Stimulated activated CD8-positive, alpha-beta memory T cell treated with anti-CD3 and anti-CD28 coated beads, Interleukin-12 subunit alpha, Interleukin-12 subunit beta, amount 100 ng/mL, for 24 hours (primary cell): ENCODE results near the gene CYLD.

ENCODE experiments used
- DNase-seq: peaks from one replicate; pipeline ENCODE4 v3.0.0-alpha.2; 2020; ENCODE audit errors: extremely low read depth

Gene CYLD

GRCh38 chr16:50818380-50818779, 76.5 kb downstream of the CYLD start:
- no peak for DNase-seq

DNA sequence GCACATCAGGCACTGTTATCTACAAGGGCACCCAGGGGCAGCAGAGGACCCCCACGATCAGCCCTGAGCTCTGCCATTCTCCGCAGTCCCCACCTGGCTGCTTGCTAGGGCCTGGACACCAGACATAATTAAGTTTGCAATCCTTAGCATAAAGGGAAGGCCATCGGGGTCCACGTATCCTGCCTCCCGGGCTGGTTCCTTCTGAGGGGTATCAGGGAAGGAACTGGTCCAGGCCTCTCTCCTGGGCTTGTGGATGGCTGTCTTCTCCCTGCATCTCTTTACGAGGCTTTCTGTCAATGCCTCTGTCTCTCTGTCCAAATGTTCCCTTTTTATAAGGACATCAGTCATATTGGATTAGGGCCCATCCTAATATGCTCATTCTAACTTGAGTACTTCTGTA, 77.8 kb downstream of the CYLD start:
- DNase-seq, result no peak

DNA sequence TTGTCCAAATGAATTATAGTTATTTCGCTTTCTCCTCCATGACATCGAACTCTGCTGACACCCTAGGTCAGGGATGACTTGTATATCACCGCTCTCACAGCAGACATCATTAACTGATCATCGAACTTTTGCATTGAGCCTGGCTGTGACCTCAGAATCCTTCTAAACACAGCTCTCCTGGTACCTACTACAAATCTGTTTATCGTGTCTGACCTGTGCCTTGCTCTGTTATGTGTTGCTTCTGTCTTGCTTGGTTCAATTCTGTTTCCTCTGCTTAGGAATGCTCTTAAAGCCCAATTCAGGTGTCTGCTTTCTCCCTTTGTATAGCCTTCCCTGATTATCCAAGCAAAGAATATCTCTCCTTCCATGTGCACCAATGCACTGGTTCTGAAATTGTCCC, 78.3 kb downstream of the CYLD start:
- DNase-seq, result no peak

DNA sequence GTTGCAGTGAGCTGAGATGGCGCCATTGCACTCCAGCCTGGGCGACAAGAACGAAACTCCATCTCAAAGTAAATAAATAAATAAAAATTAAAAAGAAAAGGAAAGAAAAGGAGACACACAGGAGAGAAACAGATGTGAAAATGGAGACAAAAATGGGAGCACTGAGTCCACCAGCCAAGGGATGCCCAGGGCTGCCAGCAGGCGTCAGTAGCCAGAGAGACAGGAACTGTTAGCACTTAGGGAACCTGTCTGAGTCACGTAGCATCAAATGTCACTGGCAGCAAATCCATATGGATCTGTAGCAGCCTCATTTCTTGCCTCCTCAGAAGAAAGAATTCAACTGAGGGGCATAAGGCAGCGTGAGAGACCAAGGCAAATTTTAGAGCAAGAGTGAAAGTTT, 79.7 kb downstream of the CYLD start:
- DNase-seq, result no peak

GRCh38 chr16:50822671-50823070, 80.8 kb downstream of the CYLD start:
- no peak for DNase-seq

GRCh38 chr16:50826797-50827316, 85.0 kb downstream of the CYLD start:
- DNase-seq, result no peak

DNA sequence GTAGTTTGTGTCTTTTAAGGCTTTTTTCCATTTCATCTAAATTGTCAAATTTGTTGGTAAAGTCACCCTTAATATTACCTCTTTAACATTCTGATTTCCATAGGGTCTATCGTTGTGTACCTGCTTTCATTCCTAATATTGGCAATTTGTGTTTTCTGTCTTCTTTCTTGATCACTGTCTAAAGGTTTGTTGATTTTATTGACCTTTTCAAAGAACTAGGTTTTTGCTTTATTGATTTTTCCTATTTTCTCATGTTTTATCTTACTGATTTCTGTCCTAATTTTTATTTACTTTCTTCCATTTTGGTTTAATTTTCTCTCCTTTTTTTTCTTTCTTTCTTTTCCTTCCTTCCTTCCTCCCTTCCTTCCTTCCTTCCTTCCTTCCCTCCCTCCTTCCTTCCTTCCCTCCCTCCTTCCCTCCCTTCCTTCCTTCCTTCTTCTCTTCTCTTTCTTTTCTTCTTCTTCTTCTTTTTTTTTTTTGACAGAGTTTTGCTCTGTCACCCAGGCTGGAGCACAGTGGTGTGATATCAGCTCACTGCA, 86.3 kb downstream of the CYLD start:
- no peak for DNase-seq

GRCh38 chr16:50830698-50831097, 88.8 kb downstream of the CYLD start:
- no peak for DNase-seq

- no peak for DNase-seq
Observed at GRCh38 chr16:50831751-50832150, 89.9 kb downstream of the CYLD start.

- DNase-seq, result no peak
Observed at GRCh38 chr16:50833929-50834328, 92.0 kb downstream of the CYLD start.

DNA sequence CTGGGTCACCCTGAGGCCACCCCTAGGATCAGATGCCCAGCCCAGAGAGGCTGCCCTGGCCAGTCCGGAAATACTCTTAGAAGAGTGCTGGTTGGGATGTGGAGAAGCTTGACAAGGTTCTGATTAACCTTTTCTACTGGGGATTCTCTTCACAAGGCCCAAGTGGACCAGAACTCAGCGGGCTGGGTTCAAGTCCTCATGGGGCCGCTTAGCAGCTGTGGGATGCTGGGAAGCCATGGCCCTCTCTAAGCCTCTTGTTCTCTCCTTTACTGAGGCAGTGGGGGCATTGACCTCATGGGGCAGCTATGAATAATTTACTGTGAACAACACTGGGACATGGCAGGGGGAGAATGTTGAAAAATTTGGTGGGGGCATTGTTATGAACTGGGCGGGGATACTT, 92.8 kb downstream of the CYLD start:
- no peak for DNase-seq

- DNase-seq, result no peak
Observed at GRCh38 chr16:50835358-50836060, 93.6 kb downstream of the CYLD start.

DNA sequence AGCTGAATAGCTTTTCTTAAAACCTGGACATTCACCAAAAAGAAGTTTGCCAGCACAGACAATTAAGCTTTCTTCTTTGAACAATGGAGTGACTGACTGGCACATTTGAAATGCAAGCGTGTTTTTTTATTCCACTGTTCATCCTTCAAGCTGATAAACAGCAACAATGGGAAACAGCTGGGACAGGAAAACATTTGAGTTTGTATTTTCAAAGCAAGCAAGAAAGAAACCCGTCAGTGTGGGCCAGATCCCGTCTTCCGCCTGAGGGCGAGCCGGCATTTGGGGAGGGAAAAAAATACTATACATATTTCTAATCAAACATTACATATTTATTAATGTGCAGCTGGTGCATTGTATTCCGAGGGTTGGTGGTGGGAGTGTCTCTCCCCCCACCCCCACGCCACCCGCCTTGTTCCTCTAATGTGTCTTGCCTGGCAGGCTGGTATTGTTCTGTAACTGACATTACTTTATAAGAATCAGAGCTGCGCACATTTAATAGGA, 94.3 kb downstream of the CYLD start:
- DNase-seq, result no peak

DNA sequence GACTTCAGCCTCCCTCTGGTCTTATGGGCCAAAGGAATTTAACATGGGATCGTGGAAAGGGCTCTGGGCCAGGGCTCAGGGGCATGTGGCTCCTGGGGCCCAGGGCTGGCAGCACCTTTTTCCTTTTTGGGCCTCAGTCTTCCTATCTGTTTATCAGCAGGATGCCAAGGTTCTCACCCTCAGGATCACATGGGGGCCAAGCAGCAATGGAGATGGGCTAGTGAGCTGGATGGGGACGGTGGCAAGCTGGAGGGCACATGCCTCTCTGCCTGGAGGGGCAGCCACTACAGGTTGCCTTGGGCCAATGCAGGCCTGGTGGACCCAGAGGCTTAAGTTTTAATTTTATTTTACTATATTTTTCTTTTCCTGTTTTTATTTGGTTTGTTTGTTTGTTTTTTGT, 95.4 kb downstream of the CYLD start:
- DNase-seq, result no peak

DNA sequence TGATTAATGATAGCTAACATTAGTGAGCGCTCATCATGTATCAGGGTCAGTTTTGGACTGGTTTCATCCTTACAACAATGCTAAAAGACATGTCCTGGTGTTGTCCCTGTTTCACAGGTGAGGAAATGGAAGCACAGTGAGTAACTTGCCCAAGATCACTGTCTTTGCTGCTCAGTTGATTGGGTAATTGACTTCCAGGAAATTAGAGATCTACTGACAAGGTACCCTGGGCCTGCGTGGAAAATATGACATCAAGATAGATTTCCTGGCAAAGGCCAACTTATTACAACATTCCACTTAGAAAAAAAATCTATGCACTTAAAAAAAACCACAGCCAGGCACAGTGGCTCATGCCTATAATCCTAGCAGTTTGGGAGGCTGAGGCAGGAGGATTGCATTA, 96.3 kb downstream of the CYLD start:
- DNase-seq, result no peak

GRCh38 chr16:50838885-50839284, 97.0 kb downstream of the CYLD start:
- DNase-seq, result no peak

DNA sequence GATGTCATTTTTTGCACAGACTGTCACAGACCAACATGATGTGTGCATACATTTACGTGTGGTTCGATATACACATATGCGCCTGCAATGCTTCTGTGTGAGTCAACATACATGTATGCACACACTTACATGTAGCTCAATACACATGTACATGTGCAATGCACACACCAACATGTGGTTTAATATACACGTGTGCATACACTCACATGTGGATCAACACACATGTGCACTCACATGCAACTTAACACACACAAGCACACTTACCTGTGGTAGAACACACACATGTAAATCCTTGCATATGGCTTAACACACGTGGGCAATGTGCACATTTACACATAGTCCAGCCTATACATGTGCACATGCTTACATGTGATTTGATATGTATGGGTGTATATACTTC, 97.5 kb downstream of the CYLD start:
- no peak for DNase-seq

DNA sequence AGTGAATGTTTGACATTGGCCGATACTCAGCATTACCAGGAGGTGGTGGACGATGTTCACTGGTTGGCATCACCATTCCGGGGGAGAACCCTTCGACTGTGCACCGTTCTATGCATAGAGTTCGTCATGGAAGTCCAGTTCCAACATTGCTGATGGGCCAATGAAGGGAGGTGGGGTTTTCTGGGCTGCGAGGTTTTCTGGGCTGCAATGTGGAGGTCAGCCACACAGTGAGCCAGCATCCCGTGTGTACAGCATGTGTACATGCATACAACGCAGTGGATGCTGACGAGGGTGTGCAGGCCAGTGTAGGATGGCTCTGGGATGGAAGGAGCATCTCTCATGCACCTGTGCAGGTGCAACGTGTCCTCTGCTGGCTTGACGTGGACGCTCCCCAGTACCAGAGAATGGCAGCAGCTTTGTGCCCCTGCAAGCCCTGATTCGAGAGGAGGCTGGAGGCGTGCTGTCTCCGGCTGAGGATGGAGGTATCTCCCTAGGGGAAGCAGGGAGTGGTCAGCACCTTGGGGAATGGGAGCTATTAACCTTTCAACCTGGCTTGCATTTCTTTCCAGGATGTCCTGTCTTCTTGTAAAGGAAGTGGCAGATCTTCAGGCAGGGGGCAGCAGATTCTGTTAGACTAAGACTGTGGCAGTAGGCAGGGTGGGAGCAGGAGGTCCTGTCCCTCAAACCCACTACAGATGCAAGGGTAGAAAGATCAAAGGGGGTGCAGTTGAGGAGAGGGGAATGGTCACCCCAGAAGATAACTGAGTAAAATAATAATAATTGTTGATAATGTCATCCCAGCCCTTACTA, 98.2 kb downstream of the CYLD start:
- no peak for DNase-seq

- DNase-seq, result no peak
Observed at GRCh38 chr16:50841081-50841886, 99.4 kb downstream of the CYLD start.

DNA sequence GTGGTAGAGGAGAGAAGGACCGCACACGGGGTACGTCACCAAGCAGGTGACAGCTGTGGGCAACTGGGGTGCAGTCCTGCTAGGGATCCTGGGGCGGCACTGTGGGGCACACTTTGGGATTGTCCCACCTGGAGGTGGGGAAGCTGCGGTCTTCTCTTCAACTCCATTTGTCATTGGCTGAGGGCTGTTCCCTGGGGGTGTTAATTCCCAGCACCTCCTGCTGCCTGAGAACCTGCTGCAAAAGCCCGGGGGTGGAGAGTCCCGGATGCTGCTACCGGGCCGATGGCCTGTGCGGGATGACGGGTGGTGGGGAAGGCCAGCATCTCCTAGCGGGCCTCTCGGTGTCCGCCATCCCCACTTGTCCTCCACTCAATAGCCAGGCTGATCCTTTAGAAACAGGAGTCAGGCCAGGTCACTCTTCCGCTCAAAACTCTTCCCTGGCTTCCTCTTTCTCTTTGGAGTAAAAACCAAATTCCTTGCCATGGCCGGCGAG, 100.2 kb downstream of the CYLD start:
- no peak for DNase-seq

GRCh38 chr16:50842589-50842988, 100.7 kb downstream of the CYLD start:
- DNase-seq, result no peak

DNA sequence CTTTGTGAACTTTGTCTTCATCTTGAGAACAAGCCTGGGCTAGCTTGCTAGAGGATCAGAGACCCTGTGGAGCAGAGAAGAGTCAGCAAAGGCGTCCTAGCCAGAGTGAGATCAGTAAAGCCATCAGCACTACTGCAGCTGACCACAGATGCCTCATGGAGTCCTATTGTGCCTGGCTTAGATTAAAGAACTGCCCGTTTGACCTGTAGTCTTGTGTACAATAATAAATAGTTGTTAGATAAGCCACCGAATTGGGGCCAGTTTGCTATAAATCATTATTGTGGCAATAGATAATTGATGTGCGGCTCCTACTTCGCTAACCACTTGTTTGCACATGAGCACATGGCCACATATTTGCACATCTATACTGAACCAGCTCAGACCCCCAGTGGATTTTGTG, 103.0 kb downstream of the CYLD start:
- DNase-seq, result no peak
